Measurements from ENCODE around the gene KCNK2.
"Not testable (repeated sequence)": the region's sequence is repeated elsewhere in the genome, so short reads cannot be mapped to it uniquely, and the experiment has no call there.

The KCNK2 gene

GRCh38 chr1:215160351-215160750 is 77.8 kb downstream of the KCNK2 start:
- DNase-seq = no peak

GRCh38 chr1:215163144-215163543 is 80.6 kb downstream of the KCNK2 start:
- not testable (repeated sequence) for DNase-seq

- no peak for DNase-seq
Observed at GRCh38 chr1:215166886-215167285, 84.3 kb downstream of the KCNK2 start.

- DNase-seq = no peak
Observed at GRCh38 chr1:215181518-215181917, 99.0 kb downstream of the KCNK2 start.

- DNase-seq = no peak
Observed at GRCh38 chr1:215185067-215185620, 102.6 kb downstream of the KCNK2 start.

GRCh38 chr1:215188302-215188950 is 105.9 kb downstream of the KCNK2 start:
- DNase-seq = no peak

- DNase-seq = no peak
Observed at GRCh38 chr1:215192306-215192705, 109.8 kb downstream of the KCNK2 start.

- DNase-seq = no peak
Observed at GRCh38 chr1:215198021-215198420, 115.5 kb downstream of the KCNK2 start.

- no peak for DNase-seq
Observed at GRCh38 chr1:215200121-215200520, 117.6 kb downstream of the KCNK2 start.

GRCh38 chr1:215201283-215201682 is 118.7 kb downstream of the KCNK2 start:
- no peak for DNase-seq

- DNase-seq = no peak
Observed at GRCh38 chr1:215202868-215203267, 120.3 kb downstream of the KCNK2 start.

GRCh38 chr1:215210167-215210566 is 127.6 kb downstream of the KCNK2 start:
- no peak for DNase-seq

GRCh38 chr1:215215846-215216245 is 133.3 kb downstream of the KCNK2 start:
- no peak for DNase-seq

GRCh38 chr1:215219372-215219771 is 136.8 kb downstream of the KCNK2 start:
- no peak for DNase-seq

- DNase-seq = no peak
Observed at GRCh38 chr1:215220346-215220745, 137.8 kb downstream of the KCNK2 start.

- DNase-seq = no peak
Observed at GRCh38 chr1:215226757-215227156, 144.2 kb downstream of the KCNK2 start.

- no peak for DNase-seq
Observed at GRCh38 chr1:215228193-215228592, 145.7 kb downstream of the KCNK2 start.

- DNase-seq = no peak
Observed at GRCh38 chr1:215241451-215241850, 158.9 kb downstream of the KCNK2 start.

GRCh38 chr1:215243345-215244054 is 161.0 kb downstream of the KCNK2 start:
- no peak for DNase-seq

- no peak for DNase-seq
Observed at GRCh38 chr1:215250913-215251312, 168.4 kb downstream of the KCNK2 start.

GRCh38 chr1:215251428-215251827 is 168.9 kb downstream of the KCNK2 start:
- DNase-seq = no peak

GRCh38 chr1:215252164-215252563 is 169.6 kb downstream of the KCNK2 start:
- DNase-seq = no peak

GRCh38 chr1:215256936-215257679 is 174.6 kb downstream of the KCNK2 start:
- DNase-seq = no peak

- DNase-seq = no peak
Observed at GRCh38 chr1:215260711-215261110, 178.2 kb downstream of the KCNK2 start.

Data from T-helper 1 cell (primary cell).